ENCODE measurements around the gene ZNF583. TPM values are rescaled to one million over a fixed set of nuclear protein-coding genes. Genes with fewer than 3 reads are reported as not detected.

ZNF583 gene
- total and polyA plus RNA-seq, 2 of the 13 experiments (the other 11 are each of a cell fraction or from before 2014, with no cell fraction given), result 0.65 to 5.3 TPM

- TF ChIP-seq POGK (CRISPR knock-in tag; conservative IDR thresholded peaks at IDR 0.05) (0 out of 2 replicates have a peak, but pooled peaks have one; percentile 11), THAP11 (CRISPR knock-in tag; IDR thresholded peaks at IDR 0.05) (peak; percentile 83), BCL3 (CRISPR knock-in tag; IDR thresholded peaks at IDR 0.05) (peak; percentile 89), TARDBP (CRISPR knock-in tag; IDR thresholded peaks at IDR 0.05) (no peak), ZNF547 (CRISPR knock-in tag; IDR thresholded peaks at IDR 0.05) (peak; percentile 70; the same call in 1 of the 2 replicates), PAX8 (CRISPR knock-in tag; IDR thresholded peaks at IDR 0.05; ENCODE audit: borderline replicate concordance) (no peak), ZNF33B (CRISPR knock-in tag; IDR thresholded peaks at IDR 0.05) (peak; percentile 87), MED1 (CRISPR knock-in tag; IDR thresholded peaks at IDR 0.05) (peak; percentile 52; the same call in 1 of the 2 replicates), HNF1A (IDR thresholded peaks at IDR 0.05; ENCODE audit: low read depth) (no peak), HNF1A (CRISPR knock-in tag; IDR thresholded peaks at IDR 0.05; ENCODE audit: borderline replicate concordance) (peak; percentile 30; the same call in 1 of the 2 replicates), ATF4 (CRISPR knock-in tag; IDR thresholded peaks at IDR 0.05) (0 out of 4 replicates have a peak, but pooled peaks of 1 of the 2 experiments have one; percentile 55), ZNF280B (CRISPR knock-in tag; IDR thresholded peaks at IDR 0.05; ENCODE audit: borderline replicate concordance) (peak; percentile 83; the same call in 1 of the 2 replicates), HES4 (CRISPR knock-in tag; IDR thresholded peaks at IDR 0.05; ENCODE audit: borderline replicate concordance) (peak; percentile 77), KLF16 (CRISPR knock-in tag; IDR thresholded peaks at IDR 0.05) (peak in 1 of 2 experiments; percentile 39; a peak in 1 of 4 replicates)
Measured at GRCh38 chr19:56367829-56368711, 36.1 kb upstream of the ZNF583 start (continued).

Data from HepG2 (cell line).